ENCODE data around the gene MYOD1.

MYOD1 gene

GRCh38 chr11:17719028-17719937 is at the start of gene MYOD1:
MYOD1 (plus strand) TSS chr11:17719571; CDS start chr11:17719783, 212 bp downstream.
- DNase-seq (ENCODE audit: low read depth in 2 of 2), result no peak

GRCh38 chr11:17672469-17672868 is 46.9 kb upstream of the MYOD1 start:
- no peak for DNase-seq (ENCODE audit: low read depth in 2 of 2)

GRCh38 chr11:17673951-17674350 is 45.4 kb upstream of the MYOD1 start:
- DNase-seq (ENCODE audit: low read depth in 2 of 2), result no peak

GRCh38 chr11:17682848-17683247 is 36.5 kb upstream of the MYOD1 start:
- DNase-seq (ENCODE audit: low read depth in 2 of 2), result no peak

- DNase-seq (ENCODE audit: low read depth in 2 of 2), result no peak
These were observed 35.8 kb upstream of the MYOD1 start for GRCh38 chr11:17683377-17684161.

GRCh38 chr11:17684550-17684949 is 34.8 kb upstream of the MYOD1 start:
- DNase-seq (ENCODE audit: low read depth in 2 of 2), result no peak

- DNase-seq (ENCODE audit: low read depth in 2 of 2), result no peak
These were observed 33.0 kb upstream of the MYOD1 start for GRCh38 chr11:17686231-17686980.

GRCh38 chr11:17687946-17688670 is 31.3 kb upstream of the MYOD1 start:
- DNase-seq (ENCODE audit: low read depth in 2 of 2), result no peak

- DNase-seq (ENCODE audit: low read depth in 2 of 2), result no peak
These were observed 27.8 kb upstream of the MYOD1 start for GRCh38 chr11:17691550-17691949.

- no peak for DNase-seq (ENCODE audit: low read depth in 2 of 2)
These were observed 27.4 kb upstream of the MYOD1 start for GRCh38 chr11:17691976-17692375.

GRCh38 chr11:17692931-17693330 is 26.4 kb upstream of the MYOD1 start:
- no peak for DNase-seq (ENCODE audit: low read depth in 2 of 2)

GRCh38 chr11:17693531-17693930 is 25.8 kb upstream of the MYOD1 start:
- no peak for DNase-seq (ENCODE audit: low read depth in 2 of 2)

- no peak for DNase-seq (ENCODE audit: low read depth in 2 of 2)
These were observed 24.8 kb upstream of the MYOD1 start for GRCh38 chr11:17694494-17695110.

GRCh38 chr11:17695454-17696441 is 23.6 kb upstream of the MYOD1 start:
- DNase-seq (ENCODE audit: low read depth in 2 of 2), result no peak

GRCh38 chr11:17696741-17697140 is 22.6 kb upstream of the MYOD1 start:
- DNase-seq (ENCODE audit: low read depth in 2 of 2), result no peak

GRCh38 chr11:17697175-17697949 is 22.0 kb upstream of the MYOD1 start:
- DNase-seq (ENCODE audit: low read depth in 2 of 2), result no peak

- peak in 1 of 2 experiments; percentile 6 for DNase-seq (ENCODE audit: low read depth in 2 of 2)
These were observed 19.9 kb upstream of the MYOD1 start for GRCh38 chr11:17699147-17700114.

GRCh38 chr11:17700991-17701390 is 18.4 kb upstream of the MYOD1 start:
- no peak for DNase-seq (ENCODE audit: low read depth in 2 of 2)

Measured in fibroblast of skin of left biceps (primary cell).